Hepatocyte (in vitro differentiated cells): ENCODE data around the gene SPG21. TPM values are rescaled to one million over a fixed set of nuclear protein-coding genes. Genes with fewer than 3 reads are reported as not detected.

ENCODE experiments used
- DNase-seq: peaks from one replicate; pipeline ENCODE4 v3.0.0-alpha.2; 2016; ENCODE audit warnings: low spot score
- H2AFZ ChIP-seq: fragments of 200-600 bp; sonication (generic); 2 replicates; pipeline ENCODE4 v1.6.0; 2016; ENCODE audit warnings: antibody characterized with exemption, mild to moderate bottlenecking
- H3K27ac ChIP-seq: fragments of 200-600 bp; sonication (generic); 2 replicates; pipeline ENCODE4 v1.5.1; 2016; ENCODE audit warnings: mild to moderate bottlenecking
- H3K27me3 ChIP-seq: fragments of 200-600 bp; sonication (generic); 2 replicates; pipeline ENCODE4 v1.6.1; 2016
- H3K36me3 ChIP-seq: fragments of 200-600 bp; sonication (generic); replicated peaks from 2 replicates; pipeline ENCODE4 v1.5.1; 2016; ENCODE audit warnings: low read depth; ENCODE audit not compliant: insufficient read depth
- H3K4me1 ChIP-seq: fragments of 200-600 bp; sonication (generic); 2 replicates; pipeline ENCODE4 v1.5.1; 2016; ENCODE audit warnings: mild to moderate bottlenecking, moderate library complexity; ENCODE audit not compliant: insufficient read depth
- H3K4me2 ChIP-seq: fragments of 200-600 bp; sonication (generic); 2 replicates; pipeline ENCODE4 v1.6.0; 2016
- H3K4me3 ChIP-seq: fragments of 200-600 bp; sonication (generic); 2 replicates; pipeline ENCODE4 v1.5.1; 2016; ENCODE audit warnings: mild to moderate bottlenecking
- H3K79me2 ChIP-seq: fragments of 200-600 bp; sonication (generic); 2 replicates; pipeline ENCODE4 v1.6.0; 2017; ENCODE audit warnings: mild to moderate bottlenecking
- H3K9me2 ChIP-seq: fragments of 200-600 bp; sonication (generic); replicated peaks from 2 replicates; pipeline ENCODE4 v1.6.0; 2017; ENCODE audit warnings: mild to moderate bottlenecking; ENCODE audit not compliant: insufficient read depth
- H3K9me3 ChIP-seq: fragments of 200-600 bp; sonication (generic); 2 replicates; pipeline ENCODE4 v1.5.1; 2016; ENCODE audit warnings: low read depth, mild to moderate bottlenecking
- H4K20me1 ChIP-seq: fragments of 200-600 bp; sonication (generic); 2 replicates; pipeline ENCODE4 v1.6.0; 2016; ENCODE audit warnings: mild to moderate bottlenecking; ENCODE audit not compliant: insufficient read depth, poor library complexity, severe bottlenecking
- EZH2 ChIP-seq: fragments of 200-600 bp; sonication (generic); IDR thresholded peaks from 2 replicates; pipeline ENCODE4 v1.6.1; 2016; ENCODE audit warnings: antibody characterized with exemption, mild to moderate bottlenecking, borderline replicate concordance
- EZH2phosphoT487 ChIP-seq: fragments of 200-600 bp; sonication (generic); IDR thresholded peaks from one replicate; pipeline ENCODE4 v1.6.1; 2018; ENCODE audit warnings: antibody characterized with exemption, mild to moderate bottlenecking, low read depth, moderate library complexity; ENCODE audit not compliant: unreplicated experiment, severe bottlenecking
- WGBS: methylation state at CpG from one replicate; pipeline ENCODE4 v1.1.6; 2016; ENCODE audit warnings: low lambda C conversion rate; ENCODE audit errors: missing lambda C conversion rate; 5-methylcytosine and 5-hydroxymethylcytosine counted together
- polyA plus RNA-seq: library from polyadenylated mRNA; unstranded; fragments of >200 nt; fragmentation: Nextera tagmentation; extraction: Ambion mirVana; gene quantifications from 2 replicates; pipeline ENCODE4 v1.2.1, GENCODE V29; 2016
- total RNA-seq: library from RNA; depleted of rRNA; stranded (reverse); fragments of >200 nt; gene quantifications from 2 replicates; pipeline ENCODE4 v1.2.3, GENCODE V29; 2014
- TF ChIP-seq, protein P1 (sequence below): fragments of 200-600 bp; sonication (generic); IDR thresholded peaks from 2 replicates; pipeline ENCODE4 v1.5.1; 2016; ENCODE audit warnings: antibody characterized with exemption, mild to moderate bottlenecking; ENCODE audit not compliant: poor library complexity

The SPG21 gene
- total and polyA plus RNA-seq, 2 experiments from 2014 or later, result 86.4 to 138 TPM

DNA sequence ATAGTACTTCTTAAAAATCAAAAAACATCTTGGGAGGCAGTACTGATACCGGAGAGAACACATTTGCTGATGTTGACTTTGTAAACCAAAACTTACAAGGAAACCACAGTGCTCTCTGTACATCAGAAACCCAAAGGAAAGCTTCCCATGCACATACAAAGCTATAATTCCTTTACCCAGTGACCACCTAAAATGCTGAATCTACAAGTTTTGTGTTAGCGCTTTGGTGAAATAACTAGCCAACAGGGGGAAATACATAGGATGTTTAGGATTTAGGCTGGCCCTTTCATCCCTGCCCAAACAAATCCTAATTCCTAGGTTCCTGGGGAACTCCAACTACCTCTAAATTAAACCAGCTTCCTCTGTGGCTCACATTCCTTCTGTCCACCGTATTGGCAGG is 15.3 kb upstream of the SPG21 start:
- Histone ChIP-seq H4K20me1 (no peaks in the 10 kb centered on the region), H3K4me1 (no peaks in the 10 kb centered on the region), H3K9me3 (no peaks in the 10 kb centered on the region), H3K27ac (no peak overlapping the region), H3K4me3 (no peak overlapping the region), H2AFZ (no peak overlapping the region), H3K36me3 (no peaks in the 10 kb centered on the region), H3K4me2 (no peak overlapping the region), H3K79me2 (no peaks in the 10 kb centered on the region), H3K27me3 (no peaks in the 10 kb centered on the region), H3K9me2 (no peaks in the 10 kb centered on the region)
- TF ChIP-seq EZH2phosphoT487, result no peak
- TF ChIP-seq, protein P1, sequence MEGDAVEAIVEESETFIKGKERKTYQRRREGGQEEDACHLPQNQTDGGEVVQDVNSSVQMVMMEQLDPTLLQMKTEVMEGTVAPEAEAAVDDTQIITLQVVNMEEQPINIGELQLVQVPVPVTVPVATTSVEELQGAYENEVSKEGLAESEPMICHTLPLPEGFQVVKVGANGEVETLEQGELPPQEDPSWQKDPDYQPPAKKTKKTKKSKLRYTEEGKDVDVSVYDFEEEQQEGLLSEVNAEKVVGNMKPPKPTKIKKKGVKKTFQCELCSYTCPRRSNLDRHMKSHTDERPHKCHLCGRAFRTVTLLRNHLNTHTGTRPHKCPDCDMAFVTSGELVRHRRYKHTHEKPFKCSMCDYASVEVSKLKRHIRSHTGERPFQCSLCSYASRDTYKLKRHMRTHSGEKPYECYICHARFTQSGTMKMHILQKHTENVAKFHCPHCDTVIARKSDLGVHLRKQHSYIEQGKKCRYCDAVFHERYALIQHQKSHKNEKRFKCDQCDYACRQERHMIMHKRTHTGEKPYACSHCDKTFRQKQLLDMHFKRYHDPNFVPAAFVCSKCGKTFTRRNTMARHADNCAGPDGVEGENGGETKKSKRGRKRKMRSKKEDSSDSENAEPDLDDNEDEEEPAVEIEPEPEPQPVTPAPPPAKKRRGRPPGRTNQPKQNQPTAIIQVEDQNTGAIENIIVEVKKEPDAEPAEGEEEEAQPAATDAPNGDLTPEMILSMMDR, result no peak
- TF ChIP-seq EZH2, result no peak
- 87% methylated on average over 3 of the region's 3 CpGs for WGBS
- no peak for DNase-seq

DNA sequence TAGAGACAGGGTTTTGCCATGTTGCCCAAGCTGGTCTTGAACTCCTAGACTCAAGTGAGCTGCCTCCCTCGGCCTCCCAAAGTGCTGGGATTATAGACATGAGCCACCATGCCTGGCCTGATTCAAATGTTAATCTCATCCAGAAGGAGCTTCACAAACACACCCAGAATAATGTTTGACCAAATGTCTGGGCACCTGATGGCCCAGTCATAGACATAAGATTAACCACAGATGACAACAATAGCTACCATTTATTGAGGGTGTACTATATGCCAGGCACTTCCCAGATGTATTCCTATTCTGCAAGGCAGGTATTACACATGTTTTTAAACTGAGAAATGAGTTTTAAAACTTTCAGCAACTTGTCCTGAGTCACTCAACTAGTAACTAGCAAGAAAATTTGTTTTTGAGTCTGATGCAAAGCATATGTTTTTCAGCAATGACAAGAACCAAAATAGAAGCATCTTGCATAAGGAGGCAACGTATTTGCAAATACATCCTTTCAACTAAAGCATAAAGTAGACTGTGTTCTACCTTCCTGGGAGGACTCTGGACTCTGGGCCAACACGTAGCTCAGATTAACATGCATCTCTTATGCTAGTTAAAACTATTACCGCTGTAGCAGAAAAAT is 8.1 kb upstream of the SPG21 start:
- WGBS, result 88% methylated on average over 4 of the region's 4 CpGs
- no peak for DNase-seq
- no peak overlapping the region for H2AFZ ChIP-seq
- H3K4me3 ChIP-seq, result no peak overlapping the region
- no peaks in the 10 kb centered on the region for H3K27me3 ChIP-seq
- no peaks in the 10 kb centered on the region for H4K20me1 ChIP-seq
- no peaks in the 10 kb centered on the region for H3K79me2 ChIP-seq
- TF ChIP-seq, protein P1, result no peak
- TF ChIP-seq EZH2 (no peak), EZH2phosphoT487 (no peak)
- H3K9me2 ChIP-seq, result no peaks in the 10 kb centered on the region
- H3K4me2 ChIP-seq, result no peak overlapping the region
- H3K27ac ChIP-seq, result no peak overlapping the region
- no peaks in the 10 kb centered on the region for H3K9me3 ChIP-seq
- H3K36me3 ChIP-seq, result no peaks in the 10 kb centered on the region
- no peaks in the 10 kb centered on the region for H3K4me1 ChIP-seq

DNA sequence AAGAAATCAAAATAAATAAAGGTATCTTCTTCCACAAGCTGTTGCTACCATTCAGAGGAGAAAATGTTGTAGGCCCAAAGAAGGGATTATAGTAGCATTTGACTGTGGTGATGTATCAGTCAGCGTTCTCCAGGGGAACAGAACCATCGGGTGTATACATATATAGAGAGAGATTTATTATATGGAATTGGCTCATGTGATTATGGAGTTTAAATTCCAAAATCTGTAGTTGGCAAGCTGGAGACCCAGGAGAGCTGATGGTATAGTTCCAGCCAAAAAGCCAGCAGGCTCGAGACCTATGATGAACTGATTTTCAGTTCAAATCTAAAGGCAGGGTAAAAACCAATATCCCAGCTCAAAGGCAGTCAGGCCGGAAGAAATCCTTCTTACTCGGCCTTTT is 7.4 kb upstream of the SPG21 start:
- Histone ChIP-seq H3K36me3 (no peaks in the 10 kb centered on the region), H2AFZ (no peak overlapping the region), H3K27me3 (no peaks in the 10 kb centered on the region), H3K79me2 (no peaks in the 10 kb centered on the region), H4K20me1 (no peaks in the 10 kb centered on the region), H3K4me2 (no peak overlapping the region), H3K4me3 (no peak overlapping the region), H3K4me1 (no peaks in the 10 kb centered on the region), H3K9me3 (no peaks in the 10 kb centered on the region), H3K9me2 (no peaks in the 10 kb centered on the region), H3K27ac (no peak overlapping the region)
- 83% methylated on average over 5 of the region's 5 CpGs for WGBS
- TF ChIP-seq EZH2 (no peak), EZH2phosphoT487 (no peak)
- TF ChIP-seq, protein P1, result no peak
- DNase-seq, result no peak

DNA sequence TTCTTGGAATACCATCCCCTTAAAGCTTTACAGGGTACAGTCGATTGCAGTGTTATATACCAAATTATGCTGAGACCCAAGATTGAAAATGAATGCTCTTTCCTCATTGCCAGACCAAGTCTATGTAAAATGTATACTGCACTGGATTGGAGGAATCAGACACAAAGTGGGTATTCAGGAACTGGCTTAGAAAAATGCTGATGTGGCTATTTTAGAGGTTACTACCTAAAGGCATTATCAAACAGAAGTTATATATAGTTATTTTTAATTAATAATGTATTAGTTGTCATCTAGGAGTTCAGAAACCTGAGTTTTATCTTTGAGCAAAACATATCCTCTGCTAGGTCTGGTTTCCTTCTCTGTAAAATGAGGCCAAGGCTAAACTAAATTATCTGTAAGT is 3.6 kb upstream of the SPG21 start:
- Histone ChIP-seq H3K36me3 (no peaks in the 10 kb centered on the region), H3K9me2 (no peaks in the 10 kb centered on the region), H4K20me1 (no peaks in the 10 kb centered on the region), H3K9me3 (no peaks in the 10 kb centered on the region), H3K4me1 (peaks cover 3% of the 10 kb centered on the region), H3K27me3 (no peaks in the 10 kb centered on the region), H3K4me2 (no peak overlapping the region), H3K4me3 (no peak overlapping the region), H3K27ac (no peak overlapping the region), H2AFZ (no peak overlapping the region), H3K79me2 (peaks cover 10% of the 10 kb centered on the region)
- no peak for DNase-seq
- no peak for TF ChIP-seq EZH2
- no peak for TF ChIP-seq EZH2phosphoT487
- TF ChIP-seq, protein P1, result no peak
- WGBS, result 96% methylated on average over 1 of the region's 1 CpG
